Stimulated activated CD8-positive, alpha-beta memory T cell treated with anti-CD3 and anti-CD28 coated beads, Interleukin-15, amount 100 ng/mL, for 24 hours (primary cell): ENCODE measurements around the gene LPXN.

ENCODE experiments used
- DNase-seq: peaks from one replicate; pipeline ENCODE4 v3.0.0-alpha.2; 2020; ENCODE audit warnings: low read depth

The LPXN gene

GRCh38 chr11:58575377-58576020, at the start of gene LPXN:
TSS of gene LPXN (minus strand) at chr11:58575856. CDS start at chr11:58575772, 84 bp downstream.
- no peak for DNase-seq

- no peak for DNase-seq
Observed at GRCh38 chr11:58625086-58625485, 49.4 kb upstream of the LPXN start.

- no peak for DNase-seq
Observed at GRCh38 chr11:58622344-58622743, 46.7 kb upstream of the LPXN start, which contains the start of gene CNTF. TSS of gene CNTF (plus strand) at chr11:58622665. CDS start at chr11:58622753, 88 bp downstream.

DNA sequence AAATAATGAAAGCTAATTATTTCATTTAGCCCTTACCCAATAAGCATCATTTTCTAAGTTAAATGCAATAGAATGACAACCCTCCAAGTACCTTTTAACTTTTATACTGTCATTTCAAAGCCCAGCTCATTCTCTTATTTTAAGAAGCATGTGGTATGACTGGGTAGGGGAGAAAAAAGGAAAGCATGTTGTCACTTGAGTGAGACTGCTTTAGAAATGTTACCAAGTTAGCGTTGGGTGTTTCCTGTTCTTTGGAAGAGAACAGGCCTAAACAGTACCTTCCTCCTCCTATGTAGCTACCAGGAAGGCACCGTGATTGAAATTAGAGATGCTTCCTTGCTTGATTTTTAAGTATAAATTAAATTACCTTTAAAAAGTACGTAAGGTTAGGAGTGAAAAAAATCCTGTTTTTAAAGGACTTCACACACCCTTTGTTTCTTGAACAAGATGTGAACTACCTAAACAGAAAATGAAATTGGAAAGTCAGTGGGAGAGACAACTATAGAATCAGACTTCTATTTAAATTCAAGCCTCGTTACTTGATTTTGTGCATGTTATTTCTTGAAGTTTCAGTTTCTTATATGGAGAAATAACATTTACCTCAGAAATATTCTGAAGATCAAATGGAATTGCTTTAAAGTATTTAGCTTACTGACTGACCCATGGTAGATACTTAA, 46.1 kb upstream of the LPXN start:
- no peak for DNase-seq

GRCh38 chr11:58617976-58618557, 42.4 kb upstream of the LPXN start:
- no peak for DNase-seq

DNA sequence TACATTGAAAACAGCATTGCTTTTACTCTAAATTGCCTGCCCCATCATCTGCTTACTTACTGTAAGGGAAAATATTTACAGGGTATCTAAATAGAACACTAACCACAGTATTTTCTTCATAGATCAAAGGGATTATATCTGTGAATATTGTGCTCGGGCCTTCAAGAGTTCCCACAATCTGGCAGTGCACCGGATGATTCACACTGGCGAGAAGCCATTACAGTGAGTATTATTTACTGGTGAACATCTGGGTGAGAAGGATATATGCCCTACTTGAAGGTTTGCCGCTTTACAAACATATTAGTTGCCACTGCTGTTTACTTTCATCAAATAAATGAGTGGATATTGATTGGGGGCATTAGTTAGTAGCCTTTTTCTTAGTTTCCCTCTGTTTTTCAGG, 40.9 kb upstream of the LPXN start:
- DNase-seq = no peak

DNA sequence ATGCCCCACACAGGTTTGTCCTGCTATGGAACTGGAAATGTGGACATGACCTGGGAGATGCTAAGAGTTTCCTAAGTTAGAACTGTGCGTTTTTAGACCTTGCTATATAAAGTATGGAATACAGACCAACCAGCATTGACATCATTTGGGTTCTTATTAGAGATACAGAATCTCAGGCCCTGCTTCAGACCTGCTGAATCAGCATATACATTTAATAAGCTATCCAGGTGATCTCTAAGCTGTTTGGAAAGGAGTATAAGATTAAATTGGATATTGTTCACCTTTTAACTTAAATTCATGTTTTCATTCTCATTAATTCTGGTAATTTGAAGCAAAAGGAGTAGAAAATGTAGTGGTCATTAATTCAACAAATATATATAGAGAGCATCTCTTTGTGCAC, 39.9 kb upstream of the LPXN start:
- DNase-seq = no peak

DNA sequence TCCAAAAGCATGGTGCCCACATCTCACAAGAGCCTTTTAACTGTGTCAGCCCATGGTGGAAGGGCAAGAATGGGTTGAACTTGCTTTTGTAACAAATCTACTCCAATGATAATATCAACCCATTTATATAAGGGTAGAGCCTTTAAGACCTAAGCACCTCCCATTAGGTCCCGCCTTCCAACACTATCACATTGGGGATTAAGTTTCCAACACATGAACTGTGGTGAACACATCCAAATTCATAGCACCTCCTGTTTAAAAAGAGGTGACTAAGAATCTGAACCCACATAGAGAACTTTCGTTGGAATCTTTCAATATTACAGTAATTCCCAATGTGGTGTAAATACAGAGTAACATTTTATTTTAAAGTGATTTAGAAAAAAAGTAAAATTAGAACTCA, 37.6 kb upstream of the LPXN start:
- no peak for DNase-seq

- no peak for DNase-seq
Observed at GRCh38 chr11:58609723-58610122, 34.1 kb upstream of the LPXN start.

DNA sequence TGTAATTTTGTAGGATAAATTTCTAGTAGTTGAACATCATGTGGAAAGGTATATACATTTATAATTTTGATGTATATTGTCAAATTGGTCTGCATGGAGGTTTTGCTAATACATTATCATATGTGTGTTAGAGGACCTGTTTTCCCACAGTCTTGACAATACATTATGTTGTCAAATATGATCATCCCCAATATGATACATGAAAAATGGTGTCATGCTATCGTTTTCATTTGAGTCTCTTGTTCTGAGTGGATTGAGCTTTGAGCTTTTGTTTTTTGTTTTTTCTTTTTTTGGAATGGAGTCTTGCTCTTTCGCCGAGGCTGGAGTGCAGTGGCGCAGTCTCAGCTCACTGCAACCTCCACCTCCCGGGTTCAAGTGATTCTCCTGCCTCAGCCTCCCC, 32.7 kb upstream of the LPXN start:
- DNase-seq = no peak

GRCh38 chr11:58606930-58607714, 31.5 kb upstream of the LPXN start:
- DNase-seq = no peak

DNA sequence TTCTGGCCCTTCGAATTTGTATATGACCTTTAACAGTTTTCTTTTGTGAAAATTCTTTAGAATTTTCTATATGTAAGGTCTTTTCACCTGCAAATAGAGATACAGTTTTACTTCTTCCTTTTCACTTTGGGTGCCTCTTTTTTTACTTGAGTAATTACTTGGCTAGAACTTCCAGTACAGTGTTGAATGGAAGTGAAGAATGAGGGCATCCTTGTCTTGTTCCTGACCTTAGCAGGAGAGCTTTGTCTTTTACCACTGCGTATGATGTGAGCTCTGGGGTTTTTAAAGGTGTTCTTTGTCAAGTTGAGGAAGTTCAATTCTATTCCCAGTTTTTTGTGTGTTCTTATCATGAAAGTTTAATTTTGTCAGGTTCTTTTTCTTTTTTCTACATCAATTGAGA, 24.9 kb upstream of the LPXN start:
- DNase-seq = no peak

GRCh38 chr11:58597486-58598144, 22.0 kb upstream of the LPXN start:
- no peak for DNase-seq

DNA sequence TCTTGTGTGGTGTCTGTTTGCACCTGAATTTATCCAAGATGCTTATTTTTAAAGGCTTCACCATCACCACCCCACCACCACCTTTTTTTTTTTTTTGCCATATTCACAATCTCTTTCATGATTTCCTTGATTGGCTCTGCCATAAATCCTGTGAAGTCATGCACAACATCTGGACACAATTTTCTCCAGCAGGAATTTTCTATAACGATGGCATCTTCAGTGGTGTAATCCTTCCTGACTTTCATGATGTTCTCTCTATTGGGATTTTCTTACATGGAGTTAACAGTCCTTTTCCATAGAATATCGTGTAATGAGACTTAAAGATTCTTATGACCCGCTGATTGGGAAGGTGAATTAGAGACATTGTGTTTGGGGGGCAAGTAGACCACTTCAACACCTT, 21.0 kb upstream of the LPXN start:
- DNase-seq = no peak

- DNase-seq = no peak
Observed at GRCh38 chr11:58594826-58595225, 19.2 kb upstream of the LPXN start.

DNA sequence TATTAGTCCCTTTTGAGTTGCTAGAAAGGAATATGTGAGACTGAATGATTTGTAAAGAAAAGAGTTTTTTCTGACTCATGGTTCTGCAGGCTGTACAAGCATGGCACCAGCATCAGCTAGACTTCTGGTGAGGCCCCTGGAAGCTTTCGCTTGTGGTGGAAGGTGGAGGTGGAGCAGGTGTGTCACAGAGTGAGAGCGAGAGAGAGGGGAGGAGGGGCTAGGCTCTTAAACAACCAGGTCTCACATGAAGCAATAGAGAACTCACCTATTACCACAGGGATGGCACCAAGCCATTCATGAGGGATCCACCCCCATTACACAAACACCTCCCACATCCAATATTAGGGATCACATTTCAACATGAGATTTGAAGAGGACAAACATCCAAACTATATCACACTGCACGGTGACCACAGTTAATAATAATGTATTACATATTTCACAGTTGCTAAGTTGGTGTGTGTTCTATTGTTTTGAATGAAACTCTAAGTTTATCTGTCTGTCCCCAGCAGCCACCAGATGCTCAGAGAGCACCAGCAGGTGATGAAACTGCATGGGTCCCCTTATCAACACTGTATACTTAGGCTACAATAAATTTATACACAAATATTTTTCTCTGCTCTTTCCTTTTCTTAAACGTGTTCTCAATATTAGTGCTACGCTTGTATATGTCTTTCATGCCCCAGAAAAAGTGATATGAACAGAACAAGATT, 17.3 kb upstream of the LPXN start:
- no peak for DNase-seq

DNA sequence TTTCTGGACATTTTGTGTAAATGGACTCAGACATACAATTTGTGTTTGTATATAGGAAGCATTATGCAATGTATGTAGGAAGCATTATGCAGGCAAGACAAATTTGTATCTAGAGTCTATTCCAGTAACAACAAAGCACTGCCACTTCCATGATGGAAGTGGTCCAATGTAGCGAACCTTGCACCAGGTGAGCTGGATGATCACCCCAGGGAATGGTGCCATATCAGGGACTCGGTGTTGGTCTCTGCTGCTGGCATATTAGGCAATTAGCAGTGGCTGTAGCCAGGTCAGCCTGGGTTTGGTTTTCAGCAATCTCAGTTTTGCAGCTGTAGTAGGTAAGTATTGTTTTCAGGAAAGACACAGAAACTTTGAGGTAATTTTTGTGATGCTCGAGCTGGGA, 16.0 kb upstream of the LPXN start:
- DNase-seq = no peak

GRCh38 chr11:58586998-58587397, 11.3 kb upstream of the LPXN start:
- DNase-seq = no peak

DNA sequence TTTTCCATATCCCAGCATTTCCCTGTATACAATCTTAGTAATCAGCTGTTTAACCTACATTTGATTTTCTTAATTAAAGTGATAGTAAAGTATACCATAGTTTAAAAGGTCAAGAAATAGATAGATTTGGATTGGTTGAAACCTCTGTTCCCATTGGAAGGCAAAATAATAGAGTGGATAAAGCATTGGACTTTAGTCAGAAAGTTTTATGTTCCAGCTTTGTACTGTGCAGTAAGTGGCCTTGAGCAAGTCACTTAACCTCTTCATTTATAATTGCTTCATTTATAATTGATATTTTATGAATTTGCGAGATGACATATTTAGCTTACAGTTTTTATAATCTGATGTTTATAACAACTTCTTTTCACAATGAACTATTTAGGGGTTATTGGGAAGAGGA, 6.8 kb upstream of the LPXN start:
- no peak for DNase-seq

DNA sequence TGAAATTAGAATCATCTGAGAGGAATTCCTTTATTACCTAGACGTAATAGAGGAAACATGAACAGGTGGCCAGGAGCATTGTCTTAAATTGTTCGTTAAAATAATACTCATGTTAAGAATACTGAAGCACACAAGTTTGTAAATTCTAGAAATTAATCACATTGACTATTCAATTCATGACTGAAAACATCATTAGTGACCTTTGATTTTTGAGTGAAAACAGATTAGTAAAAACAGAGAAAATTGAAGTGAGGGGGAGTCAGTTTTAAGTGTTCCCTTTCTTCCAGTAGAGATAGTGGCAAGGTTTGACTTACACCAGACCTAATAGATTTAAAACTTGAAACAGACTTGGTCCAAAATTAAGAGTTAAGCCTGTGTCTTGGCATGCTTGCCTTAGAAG, 4.7 kb upstream of the LPXN start:
- no peak for DNase-seq
